NT2/D1 (cell line): ENCODE results near the gene SKIC8.

Source experiments
- DNase-seq: peaks from one replicate; pipeline ENCODE4 v3.0.0-alpha.2; 2011; ENCODE audit warnings: low read depth, low spot score
- H3K27me3 ChIP-seq: 2 replicates; pipeline ENCODE4 v1.6.0; 2011; ENCODE audit warnings: mild to moderate bottlenecking; ENCODE audit not compliant: insufficient read length, insufficient read depth
- H3K36me3 ChIP-seq: 2 replicates; pipeline ENCODE4 v1.6.1; 2011; ENCODE audit warnings: mild to moderate bottlenecking, low read length, mixed read lengths; ENCODE audit not compliant: insufficient read depth, insufficient read length
- H3K4me1 ChIP-seq: 2 replicates; pipeline ENCODE4 v1.5.1; 2011; ENCODE audit not compliant: insufficient read depth, insufficient read length
- H3K4me3 ChIP-seq: 2 replicates; pipeline ENCODE4 v1.5.1; 2011; ENCODE audit warnings: low read depth; ENCODE audit not compliant: insufficient read length
- H3K9ac ChIP-seq: 2 replicates; pipeline ENCODE4 v1.6.0; 2011; ENCODE audit warnings: low read depth; ENCODE audit not compliant: insufficient read length
- H3K9me3 ChIP-seq: 2 replicates; pipeline ENCODE4 v1.5.1; 2011; ENCODE audit warnings: mild to moderate bottlenecking, low read length; ENCODE audit not compliant: insufficient read depth
- SUZ12 ChIP-seq: IDR thresholded peaks from 2 replicates; pipeline ENCODE4 v1.6.1; 2011; ENCODE audit not compliant: insufficient read length, insufficient read depth; ENCODE audit errors: extremely low read depth
- YY1 ChIP-seq: IDR thresholded peaks from 2 replicates; pipeline ENCODE4 v1.6.1; 2011; ENCODE audit not compliant: insufficient read length, insufficient read depth
- ZNF274 ChIP-seq: IDR thresholded peaks from 2 replicates; pipeline ENCODE4 v1.6.1; 2011; ENCODE audit warnings: mild to moderate bottlenecking, low read depth, low read length

Gene SKIC8

GRCh38 chr15:78320183-78320582, 20.8 kb upstream of the SKIC8 start:
- DNase-seq = no peak
- no peak for TF ChIP-seq SUZ12
- TF ChIP-seq YY1 = no peak
- peaks cover 36% of the 10 kb centered on the region for H3K4me1 ChIP-seq
- no peak overlapping the region for H3K9ac ChIP-seq
- no peaks in the 10 kb centered on the region for H3K9me3 ChIP-seq
- no peaks in the 10 kb centered on the region for H3K36me3 ChIP-seq
- H3K4me3 ChIP-seq = no peak overlapping the region
- H3K27me3 ChIP-seq = no peaks in the 10 kb centered on the region

DNA sequence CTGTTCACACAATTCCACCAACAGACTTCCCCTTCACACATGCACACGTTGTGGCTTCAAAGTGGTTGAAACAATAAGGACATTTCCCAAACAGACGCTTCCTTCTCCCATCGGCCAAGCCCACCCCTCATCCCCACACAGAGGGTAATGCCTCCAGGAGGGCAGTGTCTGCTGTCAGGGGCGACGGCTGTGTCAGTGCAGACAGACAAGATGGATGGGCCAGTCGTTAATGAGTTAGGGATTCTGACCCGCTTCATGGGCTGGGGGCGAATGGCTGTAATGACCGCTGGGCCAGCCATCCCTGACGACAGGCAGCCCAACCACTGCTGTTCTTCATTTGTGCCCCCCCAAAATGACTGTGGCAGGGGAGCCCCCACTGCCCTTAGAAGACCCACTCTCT, 20.2 kb upstream of the SKIC8 start:
- Histone ChIP-seq H3K36me3 (no peaks in the 10 kb centered on the region), H3K27me3 (no peaks in the 10 kb centered on the region), H3K4me1 (peaks cover 36% of the 10 kb centered on the region), H3K9me3 (no peaks in the 10 kb centered on the region), H3K9ac (no peak overlapping the region), H3K4me3 (no peak overlapping the region)
- no peak for TF ChIP-seq SUZ12
- no peak for TF ChIP-seq YY1
- no peak for TF ChIP-seq ZNF274
- no peak for DNase-seq

- DNase-seq = no peak
- Histone ChIP-seq H3K27me3 (no peaks in the 10 kb centered on the region), H3K36me3 (no peaks in the 10 kb centered on the region), H3K4me3 (no peak overlapping the region), H3K9ac (peak overlapping the region; percentile 69), H3K4me1 (peaks cover 40% of the 10 kb centered on the region), H3K9me3 (no peaks in the 10 kb centered on the region)
- TF ChIP-seq YY1 = no peak
- TF ChIP-seq ZNF274 = no peak
- no peak for TF ChIP-seq SUZ12
These were observed 17.9 kb upstream of the SKIC8 start for GRCh38 chr15:78317145-78317836.

DNA sequence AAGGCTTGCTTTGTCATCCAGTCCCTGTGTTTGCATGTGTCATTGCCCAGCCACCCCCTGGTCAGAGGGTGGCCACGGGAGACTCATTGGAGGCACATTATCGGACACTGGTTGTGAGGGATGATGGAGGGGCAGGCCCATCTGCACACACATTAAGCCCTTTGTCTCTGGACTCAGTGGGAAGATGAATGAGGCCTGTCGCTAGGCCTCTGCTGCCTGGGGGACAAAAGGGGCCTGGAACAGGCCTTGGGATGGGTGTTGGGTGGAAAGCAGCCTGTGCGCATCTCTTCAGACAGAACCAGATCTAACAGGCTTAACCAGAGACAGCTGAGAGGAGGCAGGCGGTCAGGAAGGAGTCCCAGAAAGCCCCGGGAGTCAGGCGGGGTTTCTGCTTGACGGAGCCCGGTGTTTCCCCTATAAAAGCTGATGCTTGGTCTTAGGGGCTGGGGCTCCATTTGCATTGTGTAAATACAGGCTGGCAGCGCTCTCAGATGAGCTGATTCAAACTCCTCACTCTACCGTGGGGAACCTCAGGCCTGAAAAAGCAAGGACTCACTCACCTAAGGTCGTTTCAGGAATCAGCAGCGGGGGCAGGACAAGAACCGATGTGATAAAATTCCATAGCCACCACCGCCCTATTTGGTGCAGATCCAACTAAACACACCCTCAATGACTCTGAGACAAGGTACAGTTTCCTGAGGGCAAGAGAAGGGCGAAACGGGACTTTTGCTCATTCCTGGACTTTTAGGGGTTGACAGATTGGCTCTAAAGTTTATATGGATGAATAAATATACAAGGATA, 17.1 kb upstream of the SKIC8 start:
- no peaks in the 10 kb centered on the region for H3K36me3 ChIP-seq
- H3K9ac ChIP-seq = peak overlapping the region; percentile 69
- no peaks in the 10 kb centered on the region for H3K9me3 ChIP-seq
- peaks cover 34% of the 10 kb centered on the region for H3K4me1 ChIP-seq
- H3K4me3 ChIP-seq = no peak overlapping the region
- H3K27me3 ChIP-seq = no peaks in the 10 kb centered on the region
- DNase-seq = peak; percentile 55
- TF ChIP-seq ZNF274 (no peak), SUZ12 (no peak), YY1 (no peak)

- Histone ChIP-seq H3K9ac (peak overlapping the region; percentile 27), H3K9me3 (no peaks in the 10 kb centered on the region), H3K27me3 (no peaks in the 10 kb centered on the region), H3K4me3 (no peak overlapping the region), H3K36me3 (no peaks in the 10 kb centered on the region), H3K4me1 (peaks cover 34% of the 10 kb centered on the region)
- peak; percentile 70 for DNase-seq
- no peak for TF ChIP-seq SUZ12
- TF ChIP-seq ZNF274 = no peak
- TF ChIP-seq YY1 = no peak
These were observed 16.4 kb upstream of the SKIC8 start for GRCh38 chr15:78315686-78316282.

- peaks cover 30% of the 10 kb centered on the region for H3K4me1 ChIP-seq
- TF ChIP-seq YY1 (no peak), SUZ12 (no peak), ZNF274 (no peak)
- no peaks in the 10 kb centered on the region for H3K36me3 ChIP-seq
- H3K27me3 ChIP-seq = no peaks in the 10 kb centered on the region
- H3K9ac ChIP-seq = no peak overlapping the region
- no peak for DNase-seq
- H3K9me3 ChIP-seq = no peaks in the 10 kb centered on the region
- no peak overlapping the region for H3K4me3 ChIP-seq
These were observed 14.8 kb upstream of the SKIC8 start for GRCh38 chr15:78314181-78314581.

DNA sequence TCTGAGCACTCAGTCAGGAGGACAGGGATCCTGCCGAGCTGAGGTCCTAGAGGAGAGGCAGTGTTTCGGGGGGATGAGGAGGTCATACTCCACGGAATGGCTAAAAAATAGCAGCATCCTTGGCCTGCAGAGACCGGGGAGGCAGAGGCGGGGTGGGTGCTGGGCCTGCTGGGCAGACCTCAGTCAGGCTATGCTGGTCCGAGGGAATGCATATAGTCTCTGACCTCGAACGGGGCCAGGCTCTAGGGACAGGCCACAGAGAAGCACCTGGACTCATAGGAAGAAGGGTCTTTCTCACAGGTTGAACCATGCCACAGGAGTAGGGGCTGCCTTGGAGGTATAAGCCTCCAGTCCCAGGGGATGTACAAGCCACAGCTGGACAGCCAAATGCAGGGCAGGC, 14.0 kb upstream of the SKIC8 start:
- Histone ChIP-seq H3K4me3 (no peak overlapping the region), H3K36me3 (no peaks in the 10 kb centered on the region), H3K9ac (no peak overlapping the region), H3K4me1 (peaks cover 30% of the 10 kb centered on the region), H3K9me3 (no peaks in the 10 kb centered on the region), H3K27me3 (no peaks in the 10 kb centered on the region)
- DNase-seq = no peak
- TF ChIP-seq SUZ12 (no peak), ZNF274 (no peak), YY1 (no peak)
